Kidney (tissue), 14 donors: ENCODE data around the gene PYCR2. TPM values are rescaled to one million over a fixed set of nuclear protein-coding genes. Genes with fewer than 3 reads are reported as not detected.
"Not testable (repeated sequence)": the region's sequence is repeated elsewhere in the genome, so short reads cannot be mapped to it uniquely, and the experiment has no call there.

Experiments
- DNase-seq, 5 donors: peaks; one replicate each; pipeline ENCODE4 v3.0.0-alpha.2; 2013 to 2020
- FAIRE-seq: peaks from 2 replicates; lab custom pipeline; 2012; peaks lifted over from hg19 to GRCh38; lab: Jason Lieb, UNC
- H3K27ac ChIP-seq, 2 donors: one replicate each; pipeline ENCODE4 v1.7.0; 2013; ENCODE audit warnings: low read depth in 2 of 2, low read length in 2 of 2, inconsistent platforms in 1 of 2
- H3K27me3 ChIP-seq: one replicate; pipeline ENCODE4 v1.7.1; 2013; ENCODE audit warnings: low read length, inconsistent platforms; ENCODE audit not compliant: control insufficient read depth, insufficient read depth
- H3K36me3 ChIP-seq, 3 donors: one replicate each; pipeline versions ENCODE4 v1.7.0 to v1.7.1; 2013; ENCODE audit warnings: low read length in 3 of 3, control low read depth in 1 of 3, inconsistent platforms in 1 of 3; ENCODE audit not compliant: insufficient read depth in 3 of 3, control insufficient read depth in 2 of 3
- H3K4me1 ChIP-seq, 3 donors: one replicate each; pipeline versions ENCODE4 v1.7.0 to v1.7.1; 2013; ENCODE audit warnings: low read length in 3 of 3, inconsistent platforms in 1 of 3, low read depth in 1 of 3; ENCODE audit not compliant: control insufficient read depth in 2 of 3, insufficient read depth in 2 of 3
- H3K4me3 ChIP-seq, 3 donors: one replicate each; pipeline versions ENCODE4 v1.7.0 to v1.8.1; 2013; ENCODE audit warnings: low read length in 3 of 3, control low read depth in 1 of 3, inconsistent platforms in 1 of 3
- H3K9ac ChIP-seq, 3 donors: one replicate each; pipeline versions ENCODE4 v1.7.0 to v1.7.1; 2013; ENCODE audit warnings: low read length in 3 of 3, control low read depth in 1 of 3, inconsistent platforms in 1 of 3
- H3K9me3 ChIP-seq, 3 donors: one replicate each; pipeline versions ENCODE4 v1.7.0 to v1.7.1; 2013; ENCODE audit warnings: low read length in 3 of 3, control low read depth in 1 of 3, inconsistent platforms in 1 of 3; ENCODE audit not compliant: control insufficient read depth in 2 of 3, insufficient read depth in 1 of 3
- CTCF ChIP-seq: IDR thresholded peaks from 3 replicates; pipeline ENCODE4 v1.5.1; 2012; ENCODE audit warnings: mild to moderate bottlenecking, moderate library complexity, borderline replicate concordance; ENCODE audit not compliant: insufficient read depth; ENCODE audit errors: extremely low read depth
- intact Hi-C: fragments of 100-400 bp; cut with DNase I; formaldehyde crosslinking; loops from one replicate; pipeline ENCODE4 v1.11.1; 2022
- polyA plus RNA-seq: library from polyadenylated mRNA; stranded (reverse); fragments of 350-450 nt; fragmentation: Illumina TruSeq; extraction: RNeasy Lipid Tissue Mini Kit (QIAGEN cat#74804); gene quantifications from one replicate; pipeline ENCODE4 v1.2.3, GENCODE V29; 2014; ENCODE audit warnings: low read depth, low replicate concordance; ENCODE audit not compliant: insufficient read depth
- total RNA-seq: library from RNA; stranded (reverse); fragmentation: NEBNext Ultra II Directional; extraction: Animal tissue kit (Norgen Biotek cat#: 25700); gene quantifications from one replicate; pipeline ENCODE4 v1.2.1, GENCODE V29; 2021
- donor health status: control.
- donor health status: control.
- donor health status: control.
- donor health status: control.
- donor health status: control.
- donor health status: DM: yes; HTN: yes; CAD: no.
- donor health status: Normal renal cell carcinoma (clear cell type).

The PYCR2 gene
- total and polyA plus RNA-seq, 2 donors from 2014 or later = 72.4 to 79.3 TPM

DNA sequence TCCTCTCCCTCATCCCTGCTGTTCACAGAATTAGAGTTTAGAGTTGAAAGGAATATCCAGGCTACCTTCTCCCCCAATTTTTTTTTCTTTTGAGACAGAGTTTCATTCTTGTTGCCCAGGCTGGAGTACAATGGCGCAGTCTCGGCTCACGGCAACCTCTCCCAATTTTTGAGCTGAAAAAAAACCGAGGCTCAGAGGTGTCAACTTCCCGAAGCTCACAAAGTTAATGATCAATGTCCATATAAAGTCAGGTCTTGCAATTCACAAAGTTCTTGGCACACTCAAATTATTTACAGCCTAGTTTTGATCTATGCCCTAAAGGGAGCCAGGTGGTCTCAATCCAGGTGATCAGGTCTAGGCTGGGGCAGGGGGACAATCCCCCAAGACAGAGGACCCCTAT, 34.3 kb downstream of the PYCR2 start:
- Histone ChIP-seq H3K27me3 (no peaks in the 10 kb centered on the region), H3K4me1 (peaks cover 0 to 7% (median 5%) of the 10 kb centered on the region in 3 donors), H3K9ac (no peak overlapping the region), H3K27ac (no peak overlapping the region), H3K36me3 (no peaks in the 10 kb centered on the region), H3K9me3 (no peaks in the 10 kb centered on the region), H3K4me3 (no peak overlapping the region)
- FAIRE-seq (no peak), DNase-seq (no peak)
- TF ChIP-seq CTCF = no peak
- intact Hi-C loops = no loop called here

- Histone ChIP-seq H3K9me3 (no peaks in the 10 kb centered on the region), H3K27ac (no peak within 1 kb of the TSS), H3K9ac (no peak within 1 kb of the TSS), H3K4me3 (no peak within 1 kb of the TSS), H3K36me3 (no peaks in the 10 kb centered on the region), H3K4me1 (peaks cover 0 to 7% (median 5%) of the 10 kb centered on the region in 3 donors), H3K27me3 (no peaks in the 10 kb centered on the region)
- intact Hi-C loops = no loop called here
- peak; percentile 71 to 95 (median 90) for DNase-seq
- no peak for TF ChIP-seq CTCF
- FAIRE-seq = no peak
Observed at GRCh38 chr1:225888898-225889601, 35.0 kb downstream of the PYCR2 start, which contains the start of gene LEFTY1. TSS of gene LEFTY1 (minus strand) at chr1:225889146. CDS start at chr1:225889066, 80 bp downstream.

DNA sequence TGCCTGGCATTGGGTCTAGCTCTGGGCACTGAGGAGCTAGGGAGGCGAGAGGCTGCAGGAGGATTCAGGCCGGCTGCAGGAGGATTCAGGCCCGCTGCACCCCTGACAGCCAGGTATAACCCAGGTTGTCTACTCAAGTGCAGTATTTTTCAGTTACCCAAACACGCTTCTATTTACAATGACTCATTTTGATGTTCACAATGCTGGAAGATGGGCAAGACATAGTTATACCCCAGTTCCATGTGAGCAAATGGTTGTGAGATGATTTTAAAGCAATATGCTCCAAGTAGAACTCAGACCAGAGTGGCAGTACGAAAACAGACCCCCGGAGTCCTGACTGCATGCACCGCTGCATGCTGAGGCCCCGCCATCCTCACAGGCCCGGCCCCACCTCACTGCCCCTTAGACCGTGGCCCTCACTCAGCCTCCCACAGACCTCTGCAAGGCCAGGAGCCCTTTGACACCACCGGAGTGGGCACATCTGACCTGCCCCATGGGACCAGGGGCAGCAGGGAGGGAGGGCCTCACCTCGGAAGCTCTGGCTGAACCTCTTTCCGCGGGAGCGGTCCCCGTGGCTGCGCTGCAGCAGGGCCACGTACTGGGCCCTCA, 35.7 kb downstream of the PYCR2 start:
- FAIRE-seq (no peak), DNase-seq (peak in 3 of 5 donors; percentile 35 to 43 (median 42))
- H3K4me1 ChIP-seq = peaks cover 0 to 7% (median 5%) of the 10 kb centered on the region in 3 donors
- no peaks in the 10 kb centered on the region for H3K9me3 ChIP-seq
- H3K36me3 ChIP-seq = no peaks in the 10 kb centered on the region
- no peaks in the 10 kb centered on the region for H3K27me3 ChIP-seq
- intact Hi-C loops = no loop called here
- H3K4me3 ChIP-seq = no peak overlapping the region
- H3K27ac ChIP-seq = no peak overlapping the region
- H3K9ac ChIP-seq = no peak overlapping the region
- TF ChIP-seq CTCF = no peak

- FAIRE-seq, H3K9ac ChIP-seq, H3K27me3 ChIP-seq, H3K36me3 ChIP-seq, intact Hi-C loops, H3K9me3 ChIP-seq, H3K27ac ChIP-seq, H3K4me1 ChIP-seq, H3K4me3 ChIP-seq: not testable (repeated sequence)
- peak in 1 of 5 donors; percentile 61 for DNase-seq
Observed at GRCh38 chr1:225887554-225888288, 36.3 kb downstream of the PYCR2 start.
